ENCODE results near the gene TTLL12.

DNA sequence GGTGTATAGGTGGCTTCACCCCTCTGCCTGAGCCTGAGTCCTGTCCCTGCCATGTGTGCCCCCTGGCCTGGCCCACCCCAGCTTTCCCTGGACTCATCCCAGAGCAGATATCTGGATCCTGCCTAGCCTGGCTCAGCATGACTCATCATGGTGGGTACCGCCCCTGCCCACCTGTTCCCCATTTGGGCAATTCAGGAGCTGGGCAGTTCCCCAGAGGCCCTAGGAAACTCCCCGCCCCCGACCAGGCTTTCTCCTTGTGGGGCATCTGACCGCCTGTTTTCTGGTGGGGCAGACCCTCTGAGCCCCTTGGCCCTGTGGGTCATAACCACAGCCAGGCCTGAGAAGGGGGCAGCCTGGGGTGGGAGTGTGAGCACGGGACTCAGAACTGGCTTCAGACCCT lies 31.1 kb downstream of the TTLL12 start:
- no peak for TF ChIP-seq EZH2phosphoT487 (IDR thresholded peaks at IDR 0.05; ENCODE audit: low read depth)
- TF ChIP-seq, protein P1, sequence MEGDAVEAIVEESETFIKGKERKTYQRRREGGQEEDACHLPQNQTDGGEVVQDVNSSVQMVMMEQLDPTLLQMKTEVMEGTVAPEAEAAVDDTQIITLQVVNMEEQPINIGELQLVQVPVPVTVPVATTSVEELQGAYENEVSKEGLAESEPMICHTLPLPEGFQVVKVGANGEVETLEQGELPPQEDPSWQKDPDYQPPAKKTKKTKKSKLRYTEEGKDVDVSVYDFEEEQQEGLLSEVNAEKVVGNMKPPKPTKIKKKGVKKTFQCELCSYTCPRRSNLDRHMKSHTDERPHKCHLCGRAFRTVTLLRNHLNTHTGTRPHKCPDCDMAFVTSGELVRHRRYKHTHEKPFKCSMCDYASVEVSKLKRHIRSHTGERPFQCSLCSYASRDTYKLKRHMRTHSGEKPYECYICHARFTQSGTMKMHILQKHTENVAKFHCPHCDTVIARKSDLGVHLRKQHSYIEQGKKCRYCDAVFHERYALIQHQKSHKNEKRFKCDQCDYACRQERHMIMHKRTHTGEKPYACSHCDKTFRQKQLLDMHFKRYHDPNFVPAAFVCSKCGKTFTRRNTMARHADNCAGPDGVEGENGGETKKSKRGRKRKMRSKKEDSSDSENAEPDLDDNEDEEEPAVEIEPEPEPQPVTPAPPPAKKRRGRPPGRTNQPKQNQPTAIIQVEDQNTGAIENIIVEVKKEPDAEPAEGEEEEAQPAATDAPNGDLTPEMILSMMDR (IDR thresholded peaks at IDR 0.05; ENCODE audit: low read depth, low read length), result no peak
